HG02852 (cell line): ENCODE data around the gene DNAH2.

Experiments
- ATAC-seq: cut with Tn5 transposase; IDR thresholded peaks from one replicate; pipeline ENCODE4 v1.9.1; 2021; ENCODE audit warnings: mild to moderate bottlenecking, moderate library complexity; ENCODE audit not compliant: unreplicated experiment

The DNAH2 gene

DNA sequence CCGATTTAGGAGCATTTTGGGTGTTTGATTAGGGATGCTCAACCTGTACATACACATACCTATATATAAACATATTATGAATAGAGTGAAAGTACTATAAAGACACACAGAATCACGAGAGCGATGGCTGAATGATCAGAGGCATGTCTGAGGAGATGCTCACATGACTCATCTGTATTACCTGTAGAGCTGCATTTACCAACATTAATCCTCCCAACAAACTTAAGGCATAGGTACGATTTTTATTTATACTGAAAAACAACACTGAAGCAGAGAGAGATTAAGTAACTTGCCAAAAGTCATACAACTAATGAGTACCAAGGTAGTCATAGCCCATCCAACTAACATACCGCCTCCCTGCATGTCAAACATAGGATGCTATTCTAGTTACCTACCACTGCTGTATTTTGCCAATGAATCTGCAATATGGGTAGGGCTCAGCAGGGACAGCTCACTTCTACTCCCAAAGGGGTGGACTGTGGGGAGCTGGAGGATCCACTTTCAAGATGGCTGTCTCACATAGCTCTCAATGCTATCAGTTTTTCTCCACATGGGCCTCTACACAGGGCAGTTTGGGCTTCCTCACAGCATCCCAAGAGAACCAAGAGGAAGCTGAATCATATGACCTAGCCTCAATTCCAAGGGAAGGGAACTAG is 147.6 kb downstream of the DNAH2 start:
- ATAC-seq, result no peak

DNA sequence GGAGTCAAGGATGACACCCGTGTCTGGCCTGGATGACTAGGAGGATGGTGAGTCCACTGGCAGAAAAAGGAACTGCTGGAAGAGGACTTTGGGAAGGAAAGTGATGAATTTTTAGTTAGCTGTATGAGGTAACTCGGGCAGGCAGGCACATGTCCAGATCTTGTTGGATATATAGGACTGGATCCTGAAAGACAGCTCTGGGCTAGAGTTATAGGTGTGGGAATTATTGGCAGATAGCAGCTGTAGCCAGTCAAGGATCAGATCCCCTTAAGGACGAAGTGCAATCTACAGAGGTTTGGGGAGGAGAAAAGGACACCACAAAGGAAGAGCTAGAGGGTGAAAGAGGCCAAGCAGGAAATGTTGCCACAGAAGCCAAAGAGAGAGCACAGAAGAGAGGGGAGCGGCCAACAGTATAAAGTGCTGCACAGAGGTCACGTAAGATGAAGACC is 150.4 kb downstream of the DNAH2 start:
- ATAC-seq, result no peak

DNA sequence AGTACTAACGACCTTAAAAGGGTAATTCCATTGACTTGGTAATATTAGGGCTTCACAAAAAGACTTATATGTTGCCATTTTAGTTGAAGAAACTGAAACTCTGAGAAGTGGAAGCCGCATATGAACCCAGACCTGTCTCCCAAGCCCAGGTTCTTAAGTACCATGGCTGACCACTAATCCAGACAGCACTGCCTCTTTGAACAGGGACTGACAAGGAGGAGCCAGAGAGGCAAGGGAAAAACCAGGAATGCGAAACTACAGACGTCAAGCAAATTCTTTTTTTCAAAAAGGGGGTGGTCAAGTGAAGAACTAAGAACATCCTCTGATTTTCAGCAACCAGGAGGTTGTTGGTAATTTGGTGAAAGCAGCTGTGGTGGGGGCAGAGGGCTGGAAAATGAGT is 155.5 kb downstream of the DNAH2 start:
- no peak for ATAC-seq

DNA sequence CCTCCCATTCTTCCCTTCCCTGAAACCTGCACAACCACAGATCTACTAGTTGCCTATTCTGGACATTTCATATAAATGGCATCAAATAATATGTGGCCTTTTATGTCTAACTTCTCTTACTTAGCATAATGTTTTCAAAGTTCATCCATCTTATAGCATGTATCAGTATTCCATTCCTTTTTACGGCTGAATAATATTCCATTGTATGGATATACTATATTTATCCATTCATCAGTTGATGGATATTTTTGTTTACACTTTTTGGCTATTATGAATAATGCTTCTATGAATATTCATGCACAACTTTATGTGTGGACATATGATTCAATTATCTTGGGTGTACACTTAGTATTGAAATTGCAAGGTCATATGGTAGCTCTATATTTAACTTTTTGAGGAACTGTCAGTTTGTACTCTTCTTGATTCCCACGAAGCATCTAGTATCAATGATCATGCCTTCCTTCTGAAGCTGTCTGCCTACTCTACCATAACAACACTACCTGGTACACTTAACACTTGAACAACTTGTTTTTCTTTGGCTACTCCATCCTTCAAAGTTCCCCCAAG is 158.3 kb downstream of the DNAH2 start:
- ATAC-seq, result no peak

DNA sequence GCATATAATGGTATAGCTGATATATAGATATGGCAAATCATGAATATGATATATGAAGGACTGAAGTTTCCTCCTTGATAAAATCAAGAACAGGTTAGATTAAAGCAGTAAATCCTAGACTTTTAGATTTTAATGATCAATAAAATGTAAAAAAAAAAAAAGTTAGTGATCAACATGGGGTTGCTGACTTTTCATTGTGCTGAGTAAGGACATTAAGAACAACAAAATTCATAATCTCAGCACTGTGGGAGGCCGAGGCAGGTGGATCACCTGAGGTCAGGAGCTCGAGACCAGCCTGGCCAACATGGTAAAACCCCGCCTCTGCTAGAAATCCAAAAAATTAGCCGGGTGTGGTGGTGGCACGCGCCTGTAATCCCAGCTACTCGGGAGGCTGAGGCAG is 160.7 kb downstream of the DNAH2 start:
- no peak for ATAC-seq

DNA sequence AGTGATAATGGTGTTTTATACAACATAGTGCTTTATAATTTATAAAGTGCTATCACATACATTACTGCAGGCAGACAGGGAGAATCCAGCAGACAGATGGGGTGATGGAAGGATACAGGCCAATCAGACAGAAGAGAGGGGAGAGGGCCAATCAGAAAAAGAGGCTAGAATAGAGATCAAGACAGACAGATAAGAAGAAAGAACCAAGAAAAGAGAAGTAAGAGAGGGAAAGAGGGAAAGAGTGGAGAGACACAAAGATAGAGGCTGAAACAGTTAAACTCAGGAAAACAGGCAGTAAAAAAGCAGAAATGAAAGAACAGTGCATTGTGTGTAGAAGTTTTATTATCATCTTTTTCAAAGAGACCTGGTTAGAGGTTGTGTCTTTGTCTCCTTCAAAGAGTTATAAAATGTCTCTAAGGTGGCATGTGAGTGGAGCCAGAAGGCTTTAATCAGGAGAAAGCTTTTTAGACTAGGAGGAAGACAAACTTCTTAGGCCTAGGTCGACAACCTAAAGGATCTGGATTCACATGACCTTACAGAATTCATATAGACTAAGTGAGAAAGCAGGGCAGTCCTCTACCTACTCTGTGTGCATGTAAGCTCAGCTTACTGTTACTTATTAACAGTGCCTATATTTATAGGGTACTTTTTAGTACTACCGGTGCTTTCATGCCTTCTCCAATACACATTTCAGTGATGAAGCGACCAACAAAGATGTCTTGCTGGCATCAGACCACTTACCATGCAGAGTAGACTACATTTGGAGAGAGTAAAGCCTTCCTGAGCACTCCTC is 162.7 kb downstream of the DNAH2 start:
- ATAC-seq, result no peak

DNA sequence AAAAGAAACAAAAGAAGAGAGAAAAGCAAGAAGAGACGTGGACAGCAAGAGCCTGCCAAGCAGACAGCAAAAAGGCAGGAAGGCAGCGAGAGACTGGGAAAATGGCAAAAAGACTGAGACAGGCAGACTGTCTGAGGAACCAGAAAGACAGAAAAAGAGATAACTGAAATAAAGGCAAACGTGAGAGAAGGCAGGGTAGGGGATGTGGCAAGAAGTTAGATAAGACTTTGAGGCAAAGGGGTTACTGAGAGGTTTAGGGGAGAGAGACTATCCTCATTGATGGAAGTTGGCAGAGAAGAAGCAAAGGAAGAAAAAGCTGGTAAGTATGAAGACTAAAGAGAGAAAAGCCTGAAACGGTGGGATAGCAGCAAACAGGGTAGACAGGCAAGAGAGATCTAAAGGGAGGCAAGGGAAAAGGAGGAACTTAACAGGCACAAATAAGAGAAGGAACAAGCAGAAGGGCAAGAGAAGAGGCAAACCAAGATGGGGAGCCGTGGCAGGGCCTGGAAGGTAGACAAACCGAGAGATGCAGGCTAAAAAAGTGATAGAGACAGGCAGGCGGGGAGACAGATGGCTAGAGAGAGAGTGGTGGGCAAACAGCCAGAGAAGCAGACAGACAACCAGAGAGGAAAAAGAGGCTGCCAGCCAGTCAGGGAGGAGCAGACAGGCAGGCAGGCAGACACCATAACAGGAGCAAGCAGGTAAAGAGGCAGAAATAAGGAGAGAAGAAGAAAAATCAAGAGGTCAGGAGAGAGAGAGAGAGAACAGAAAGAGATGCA is 163.9 kb downstream of the DNAH2 start:
- no peak for ATAC-seq

DNA sequence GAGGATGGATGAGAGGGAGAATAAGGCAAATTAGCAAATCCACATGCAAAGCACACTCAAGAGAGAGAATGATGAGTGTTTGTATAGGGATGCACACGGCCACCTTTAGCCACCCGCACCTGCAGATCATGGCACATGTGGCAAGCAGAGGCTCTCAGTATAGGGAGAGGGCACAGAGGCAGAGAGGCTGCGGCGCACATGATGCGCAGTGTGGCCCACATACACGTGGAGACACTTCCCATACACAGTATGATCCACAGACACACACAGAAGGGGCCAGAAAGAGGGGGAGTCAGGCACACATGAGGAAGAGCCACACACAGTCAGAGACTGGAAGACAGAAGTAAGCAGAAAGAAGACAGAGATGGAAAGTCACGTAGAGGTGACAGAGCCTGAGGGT is 164.5 kb downstream of the DNAH2 start:
- ATAC-seq, result no peak

DNA sequence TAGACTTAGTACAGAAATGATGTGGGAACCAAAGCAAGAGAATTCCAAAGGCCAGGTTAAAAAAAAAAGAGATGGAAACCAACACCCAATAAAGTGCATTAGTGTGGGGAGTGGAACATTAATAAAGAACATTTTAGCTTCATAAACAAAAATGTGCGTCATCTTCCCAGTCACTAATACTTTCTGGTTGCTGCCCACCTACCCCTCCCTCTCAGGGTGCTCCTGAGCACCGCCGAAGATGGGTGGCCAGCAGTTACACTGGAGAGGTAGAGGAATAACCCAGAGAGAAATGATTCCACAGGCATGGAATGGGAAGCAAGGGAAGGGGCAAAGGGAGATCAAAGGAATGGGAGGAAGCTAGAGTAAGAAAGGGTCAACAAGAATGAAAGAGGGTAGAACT is 165.1 kb downstream of the DNAH2 start:
- no peak for ATAC-seq
